B cell (primary cell): Measurements from ENCODE around the gene PIGM. TPM values are rescaled to one million over a fixed set of nuclear protein-coding genes. Genes with fewer than 3 reads are reported as not detected.

Source experiments
- ATAC-seq: fragments of 200-7000 bp; cut with Tn5 transposase; one replicate; pipeline ENCODE4 v1.10.0; 2021; ENCODE audit warnings: low read depth, mild to moderate bottlenecking, moderate number of reproducible peaks, moderate library complexity
- CTCF ChIA-PET: fragments of 350-600 bp; sonication (Branson Sonifier 250); formaldehyde crosslinking; loops from one replicate; lab custom pipeline; 2021; ENCODE audit warnings: antibody characterized with exemption, inconsistent platforms; lab: Charles Lee
- POLR2A ChIA-PET: fragments of 350-600 bp; sonication (Branson Sonifier 250); formaldehyde crosslinking; loops from one replicate; lab custom pipeline; 2021; ENCODE audit warnings: antibody characterized with exemption; lab: Charles Lee
- DNase-seq: peaks from one replicate; pipeline ENCODE4 v3.0.0; 2013
- H2AFZ ChIP-seq: 2 replicates; pipeline ENCODE4 v1.6.1; 2012; ENCODE audit warnings: mild to moderate bottlenecking, low read depth, low read length; ENCODE audit not compliant: insufficient read depth, poor library complexity, severe bottlenecking
- H3K27ac ChIP-seq, 2 donors: 1 replicate in 1 of 2; 2 replicates in 1 of 2; pipeline ENCODE4 v1.5.1; 2012 to 2013; ENCODE audit warnings: low read length in 2 of 2, mild to moderate bottlenecking in 2 of 2, moderate library complexity in 1 of 2
- H3K27me3 ChIP-seq, 4 experiments: fragments of 200-600 bp in 1 of 4; sonication (generic) in 1 of 4; replicated peaks in 1 of 4; 1 replicate in 2 of 4; 2 replicates in 2 of 4; pipeline versions ENCODE4 v1.6.1 to v1.7.0; 2013 to 2016; ENCODE audit warnings: low read length in 3 of 4, mild to moderate bottlenecking in 2 of 4, mixed read lengths in 1 of 4, moderate library complexity in 1 of 4; ENCODE audit not compliant: insufficient read depth in 4 of 4, control insufficient read depth in 3 of 4; ENCODE audit errors: control extremely low read depth in 1 of 4
- H3K36me3 ChIP-seq, 2 experiments: replicated peaks in 1 of 2; 1 replicate in 1 of 2; 2 replicates in 1 of 2; pipeline versions ENCODE4 v1.6.1 to v1.7.1; 2013; ENCODE audit warnings: low read length in 1 of 2; ENCODE audit not compliant: insufficient read depth in 2 of 2, control insufficient read depth in 1 of 2; ENCODE audit errors: control extremely low read depth in 1 of 2, extremely low read depth in 1 of 2
- H3K4me1 ChIP-seq, 2 donors: fragments of 200-600 bp in 1 of 2; sonication (generic) in 1 of 2; 1 replicate in 1 of 2; 2 replicates in 1 of 2; pipeline versions ENCODE4 v1.5.1 to v1.6.1; 2013 to 2017; ENCODE audit warnings: low read length in 2 of 2; ENCODE audit not compliant: control insufficient read depth in 2 of 2, insufficient read depth in 2 of 2
- H3K4me2 ChIP-seq: replicated peaks from 2 replicates; pipeline ENCODE3; 2012; ENCODE audit warnings: mild to moderate bottlenecking, low read depth, low read length; ENCODE audit not compliant: poor library complexity, severe bottlenecking
- H3K4me3 ChIP-seq, 5 experiments: fragments of 200-600 bp in 1 of 5; sonication (generic) in 1 of 5; 1 replicate in 3 of 5; 2 replicates in 2 of 5; pipeline versions ENCODE4 v1.5.1 to v1.7.0; 2011 to 2016; ENCODE audit warnings: low read length in 4 of 5, mild to moderate bottlenecking in 4 of 5, low read depth in 2 of 5, control low read depth in 1 of 5, moderate library complexity in 1 of 5; ENCODE audit not compliant: insufficient read depth in 1 of 5; ENCODE audit errors: control extremely low read depth in 1 of 5, extremely low read depth in 1 of 5
- H3K79me2 ChIP-seq: fragments of 200-600 bp; sonication (generic); one replicate; pipeline ENCODE4 v1.6.0; 2016; ENCODE audit warnings: low read length; ENCODE audit not compliant: control insufficient read depth, insufficient read depth
- H3K9ac ChIP-seq: fragments of 200-600 bp; sonication (generic); 2 replicates; pipeline ENCODE4 v1.6.1; 2017; ENCODE audit warnings: mild to moderate bottlenecking, low read length, moderate library complexity
- H3K9me3 ChIP-seq, 3 donors: one replicate each; pipeline versions ENCODE4 v1.6.1 to v1.7.1; 2013; ENCODE audit warnings: low read length in 2 of 3; ENCODE audit not compliant: control insufficient read depth in 2 of 3, insufficient read depth in 1 of 3; ENCODE audit errors: control extremely low read depth in 1 of 3
- H4K20me1 ChIP-seq: 2 replicates; pipeline ENCODE4 v1.6.0; 2012; ENCODE audit warnings: mild to moderate bottlenecking, low read length; ENCODE audit not compliant: insufficient read depth, control insufficient read depth, poor library complexity, severe bottlenecking
- H3K27ac Mint-ChIP-seq: one replicate; pipeline ENCODE4 v1.8.0; 2021; ENCODE audit warnings: mixed read lengths
- H3K27me3 Mint-ChIP-seq: one replicate; pipeline ENCODE4 v1.8.0; 2021; ENCODE audit warnings: mixed read lengths
- H3K4me1 Mint-ChIP-seq: one replicate; pipeline ENCODE4 v1.8.0; 2021; ENCODE audit warnings: mixed read lengths
- H3K4me3 Mint-ChIP-seq: one replicate; pipeline ENCODE4 v1.8.0; 2021; ENCODE audit warnings: mixed read lengths
- H3K9me3 Mint-ChIP-seq: one replicate; pipeline ENCODE4 v1.8.0; 2022; ENCODE audit warnings: mixed read lengths; ENCODE audit not compliant: insufficient read depth
- CTCF ChIP-seq: fragments of 200-600 bp; IDR thresholded peaks from one replicate; pipeline ENCODE4 v1.8.0; 2022; ENCODE audit warnings: antibody characterized with exemption, mild to moderate bottlenecking
- EZH2 ChIP-seq: IDR thresholded peaks from 2 replicates; pipeline ENCODE4 v1.6.1; 2012; ENCODE audit warnings: borderline replicate concordance, low read depth, mild to moderate bottlenecking, moderate library complexity, low read length; ENCODE audit not compliant: insufficient read depth, poor library complexity, severe bottlenecking
- WGBS: methylation state at CpG from one replicate; pipeline ENCODE4 v1.1.5; 2013; ENCODE audit warnings: missing lambda C conversion rate; ENCODE audit not compliant: insufficient coverage; 5-methylcytosine and 5-hydroxymethylcytosine counted together
- intact Hi-C: fragments of 100-400 bp; cut with micrococcal nuclease; formaldehyde crosslinking; loops from one replicate; pipeline ENCODE4 v1.10.0; 2022
- polyA plus RNA-seq: library from polyadenylated mRNA; depleted of rRNA; stranded (reverse); fragments of >200 nt; gene quantifications from 2 replicates; pipeline ENCODE4 v1.2.3, GENCODE V29; 2012
- total RNA-seq, 2 donors: library from RNA; stranded (reverse); fragments of 120-200 nt in 1 of 2; gene quantifications; 1 replicate in 1 of 2; 2 replicates in 1 of 2; pipeline versions ENCODE4 v1.2.3 to v1.2.4, GENCODE V29; 2013 to 2022

The PIGM gene
- total and polyA plus RNA-seq, 2 donors (not counting 1 experiment from before 2014, with no cell fraction given) = 1.4 to 7.4 TPM

DNA sequence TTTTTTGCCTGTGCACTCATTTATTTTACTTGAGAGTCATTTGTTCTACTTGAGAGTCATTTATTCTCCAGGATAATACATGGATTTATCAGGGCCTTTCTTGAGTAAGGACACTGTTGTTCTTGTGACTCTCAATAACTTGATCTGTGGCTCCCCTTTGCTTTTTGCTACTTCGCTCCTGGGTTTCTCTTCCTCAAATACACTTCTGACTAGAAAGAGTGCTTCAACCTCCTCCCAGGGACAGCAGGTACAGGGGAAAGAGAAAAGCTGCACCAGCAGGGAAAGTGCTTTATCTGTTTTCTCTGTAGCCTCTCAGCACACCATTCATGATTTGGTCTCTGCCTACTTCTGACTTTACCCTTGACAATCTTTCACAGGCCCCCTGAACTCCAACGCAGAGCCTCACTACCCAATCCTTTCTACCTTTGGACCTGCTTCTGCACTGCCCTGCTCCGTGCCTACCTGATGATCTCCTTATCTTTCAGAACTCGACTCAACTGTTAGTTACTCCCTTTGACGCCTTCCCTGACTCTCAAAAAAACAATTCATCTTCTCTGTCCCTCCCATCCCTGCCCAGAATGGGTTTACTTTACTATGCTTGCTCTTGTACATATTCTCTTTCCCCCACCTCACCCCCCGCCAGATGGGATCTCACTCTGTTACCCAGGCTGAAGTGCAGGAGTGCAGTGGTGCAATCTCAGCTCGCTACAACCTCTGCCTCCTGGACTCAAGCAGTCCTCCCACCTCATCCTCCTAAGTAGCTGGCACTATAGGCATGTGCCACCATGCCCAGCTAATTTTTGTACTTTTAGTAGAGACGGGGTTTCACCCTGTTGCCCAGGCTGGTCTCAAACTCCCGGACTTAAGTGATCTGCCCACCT, 15.6 kb upstream of the PIGM start:
- H3K4me1 ChIP-seq = peaks cover 11 to 12% of the 10 kb centered on the region in 2 donors
- intact Hi-C loops = loop anchor here (2.0 kb wide), 2 partner anchors 17 to 23 kb away; partner anchors contain the start of genes KCNJ10 and PIGM
- peaks cover 0 to 15% (median 11%) of the 10 kb centered on the region in 4 experiments for H3K27me3 ChIP-seq
- peak overlapping the region; percentile 91 for H3K4me3 Mint-ChIP-seq
- ATAC-seq = peak; percentile 48
- no peak overlapping the region for H3K27ac ChIP-seq
- TF ChIP-seq EZH2 (no peak), CTCF (no peak)
- peak overlapping the region; percentile 75 for H3K4me2 ChIP-seq
- peaks cover 28% of the 10 kb centered on the region for H3K27me3 Mint-ChIP-seq
- peak overlapping the region in 4 of 5 experiments; percentile 26 to 57 (median 53) for H3K4me3 ChIP-seq
- H2AFZ ChIP-seq = peak overlapping the region; percentile 72
- H4K20me1 ChIP-seq = no peaks in the 10 kb centered on the region
- no peaks in the 10 kb centered on the region for H3K79me2 ChIP-seq
- no peaks in the 10 kb centered on the region for H3K9me3 Mint-ChIP-seq
- CTCF ChIA-PET = interaction anchor here (0.7 to 5.5 kb wide), 19 partner anchors 8 to 332 kb away, joined by 3 to 112 read pairs (median 6); partner anchors contain the start of genes IGSF8, KCNJ10, KCNJ9 and PIGM
- no peaks in the 10 kb centered on the region for H3K9me3 ChIP-seq
- peak overlapping the region; percentile 17 for H3K27ac Mint-ChIP-seq
- DNase-seq = peak; percentile 61
- peak overlapping the region; percentile 51 for H3K9ac ChIP-seq
- 83% methylated on average over 8 of the region's 9 CpGs for WGBS
- peaks cover 12% of the 10 kb centered on the region for H3K4me1 Mint-ChIP-seq
- POLR2A ChIA-PET = no interaction called here
- no peaks in the 10 kb centered on the region for H3K36me3 ChIP-seq
